Loucy (cell line): ENCODE results near the gene RFX1.

Experiments
- EZH2phosphoT487 ChIP-seq: fragments of 200-600 bp; IDR thresholded peaks from 2 replicates; pipeline ENCODE4 v1.6.1; 2018; ENCODE audit warnings: antibody characterized with exemption, mild to moderate bottlenecking, moderate library complexity, borderline replicate concordance
- TF ChIP-seq, protein P1 (sequence below): fragments of 200-600 bp; sonication (generic); conservative IDR thresholded peaks from 2 replicates; pipeline ENCODE4 v1.5.1; 2014; ENCODE audit warnings: mild to moderate bottlenecking, antibody characterized with exemption, low read length

DNA sequence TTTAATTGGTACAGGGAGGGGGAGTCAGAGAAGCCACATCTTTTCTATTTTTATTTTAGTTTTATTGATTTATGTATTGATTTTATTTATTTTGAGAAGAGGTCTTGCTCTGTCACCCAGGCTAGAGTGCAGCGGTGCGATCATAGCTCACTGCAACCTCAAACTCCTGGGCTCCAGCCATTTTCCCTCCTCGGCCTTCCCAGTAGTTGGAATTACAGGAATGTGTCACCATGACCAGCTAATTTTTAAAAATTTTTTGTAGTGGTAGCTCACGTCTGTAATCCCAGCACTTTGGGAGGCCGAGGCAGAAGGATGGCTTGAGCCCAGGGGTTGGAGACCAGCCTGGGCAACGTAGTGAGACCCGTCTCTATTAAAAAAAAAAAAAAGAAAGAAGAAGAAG, 29.6 kb upstream of the RFX1 start:
- TF ChIP-seq, protein P1, sequence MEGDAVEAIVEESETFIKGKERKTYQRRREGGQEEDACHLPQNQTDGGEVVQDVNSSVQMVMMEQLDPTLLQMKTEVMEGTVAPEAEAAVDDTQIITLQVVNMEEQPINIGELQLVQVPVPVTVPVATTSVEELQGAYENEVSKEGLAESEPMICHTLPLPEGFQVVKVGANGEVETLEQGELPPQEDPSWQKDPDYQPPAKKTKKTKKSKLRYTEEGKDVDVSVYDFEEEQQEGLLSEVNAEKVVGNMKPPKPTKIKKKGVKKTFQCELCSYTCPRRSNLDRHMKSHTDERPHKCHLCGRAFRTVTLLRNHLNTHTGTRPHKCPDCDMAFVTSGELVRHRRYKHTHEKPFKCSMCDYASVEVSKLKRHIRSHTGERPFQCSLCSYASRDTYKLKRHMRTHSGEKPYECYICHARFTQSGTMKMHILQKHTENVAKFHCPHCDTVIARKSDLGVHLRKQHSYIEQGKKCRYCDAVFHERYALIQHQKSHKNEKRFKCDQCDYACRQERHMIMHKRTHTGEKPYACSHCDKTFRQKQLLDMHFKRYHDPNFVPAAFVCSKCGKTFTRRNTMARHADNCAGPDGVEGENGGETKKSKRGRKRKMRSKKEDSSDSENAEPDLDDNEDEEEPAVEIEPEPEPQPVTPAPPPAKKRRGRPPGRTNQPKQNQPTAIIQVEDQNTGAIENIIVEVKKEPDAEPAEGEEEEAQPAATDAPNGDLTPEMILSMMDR: no peak
- TF ChIP-seq EZH2phosphoT487: no peak
